ENCODE data around the gene USPL1.

USPL1 gene

GRCh38 chr13:30652746-30653386 is 35.1 kb downstream of the USPL1 start:
- no peak overlapping the region for H3K4me3 ChIP-seq (ENCODE audit: low read length)
- H3K9me3 ChIP-seq (ENCODE audit: control insufficient read depth, insufficient read depth, low read length) = no peaks in the 10 kb centered on the region
- H3K36me3 ChIP-seq (ENCODE audit: control insufficient read depth, insufficient read depth, low read length) = no peaks in the 10 kb centered on the region; the same call in 1 of the 2 replicates
- WGBS (ENCODE audit: insufficient coverage, insufficient read length) = no CpG with 5 or more reads among the region's 1 CpG
- DNase-seq (ENCODE audit: low read depth, low spot score) = no peak
- no peak overlapping the region for H3K27ac ChIP-seq (ENCODE audit: low read length)
- no peaks in the 10 kb centered on the region for H3K4me1 ChIP-seq (ENCODE audit: control insufficient read depth, insufficient read depth, low read length)
- no peaks in the 10 kb centered on the region for H3K27me3 ChIP-seq (ENCODE audit: control insufficient read depth, insufficient read depth, low read length)

- WGBS (ENCODE audit: insufficient coverage, insufficient read length) = no CpG with 5 or more reads among the region's 1 CpG
- no peak for DNase-seq (ENCODE audit: low read depth, low spot score)
- Histone ChIP-seq H3K4me3 (ENCODE audit: low read length) (no peak overlapping the region), H3K9me3 (ENCODE audit: control insufficient read depth, insufficient read depth, low read length) (no peaks in the 10 kb centered on the region), H3K27me3 (ENCODE audit: control insufficient read depth, insufficient read depth, low read length) (no peaks in the 10 kb centered on the region), H3K27ac (ENCODE audit: low read length) (no peak overlapping the region), H3K4me1 (ENCODE audit: control insufficient read depth, insufficient read depth, low read length) (no peaks in the 10 kb centered on the region), H3K36me3 (ENCODE audit: control insufficient read depth, insufficient read depth, low read length) (no peaks in the 10 kb centered on the region; the same call in 1 of the 2 replicates)
These were observed 36.7 kb downstream of the USPL1 start for GRCh38 chr13:30654430-30654829.

- H3K36me3 ChIP-seq (ENCODE audit: control insufficient read depth, insufficient read depth, low read length) = no peaks in the 10 kb centered on the region; the same call in 1 of the 2 replicates
- H3K9me3 ChIP-seq (ENCODE audit: control insufficient read depth, insufficient read depth, low read length) = no peaks in the 10 kb centered on the region
- 100% methylated on average over 1 of the region's 3 CpGs for WGBS (ENCODE audit: insufficient coverage, insufficient read length)
These were observed 38.5 kb downstream of the USPL1 start for GRCh38 chr13:30656178-30656577.

GRCh38 chr13:30659980-30660379 is 42.3 kb downstream of the USPL1 start:
- Histone ChIP-seq H3K4me3 (ENCODE audit: low read length) (no peak overlapping the region), H3K9me3 (ENCODE audit: control insufficient read depth, insufficient read depth, low read length) (no peaks in the 10 kb centered on the region), H3K4me1 (ENCODE audit: control insufficient read depth, insufficient read depth, low read length) (no peaks in the 10 kb centered on the region), H3K27me3 (ENCODE audit: control insufficient read depth, insufficient read depth, low read length) (no peaks in the 10 kb centered on the region), H3K36me3 (ENCODE audit: control insufficient read depth, insufficient read depth, low read length) (no peaks in the 10 kb centered on the region; the same call in 1 of the 2 replicates), H3K27ac (ENCODE audit: low read length) (no peak overlapping the region)
- WGBS (ENCODE audit: insufficient coverage, insufficient read length) = no CpG with 5 or more reads among the region's 7 CpGs
- no peak for DNase-seq (ENCODE audit: low read depth, low spot score)

More at GRCh38 chr13:30656178-30656577, 38.5 kb downstream of the USPL1 start:
- no peak overlapping the region for H3K4me3 ChIP-seq (ENCODE audit: low read length)
- H3K4me1 ChIP-seq (ENCODE audit: control insufficient read depth, insufficient read depth, low read length) = no peaks in the 10 kb centered on the region
- DNase-seq (ENCODE audit: low read depth, low spot score) = no peak
- no peaks in the 10 kb centered on the region for H3K27me3 ChIP-seq (ENCODE audit: control insufficient read depth, insufficient read depth, low read length)
- H3K27ac ChIP-seq (ENCODE audit: low read length) = no peak overlapping the region

GRCh38 chr13:30660796-30661195 is 43.1 kb downstream of the USPL1 start:
- H3K4me1 ChIP-seq (ENCODE audit: control insufficient read depth, insufficient read depth, low read length) = no peaks in the 10 kb centered on the region
- no peak overlapping the region for H3K27ac ChIP-seq (ENCODE audit: low read length)
- H3K4me3 ChIP-seq (ENCODE audit: low read length) = no peak overlapping the region
- DNase-seq (ENCODE audit: low read depth, low spot score) = no peak
- no peaks in the 10 kb centered on the region; the same call in 1 of the 2 replicates for H3K36me3 ChIP-seq (ENCODE audit: control insufficient read depth, insufficient read depth, low read length)
- WGBS (ENCODE audit: insufficient coverage, insufficient read length) = no CpG with 5 or more reads among the region's 2 CpGs
- H3K27me3 ChIP-seq (ENCODE audit: control insufficient read depth, insufficient read depth, low read length) = no peaks in the 10 kb centered on the region
- H3K9me3 ChIP-seq (ENCODE audit: control insufficient read depth, insufficient read depth, low read length) = no peaks in the 10 kb centered on the region

- Histone ChIP-seq H3K27me3 (ENCODE audit: control insufficient read depth, insufficient read depth, low read length) (no peaks in the 10 kb centered on the region), H3K27ac (ENCODE audit: low read length) (no peak overlapping the region), H3K4me1 (ENCODE audit: control insufficient read depth, insufficient read depth, low read length) (no peaks in the 10 kb centered on the region), H3K9me3 (ENCODE audit: control insufficient read depth, insufficient read depth, low read length) (no peaks in the 10 kb centered on the region), H3K4me3 (ENCODE audit: low read length) (no peak overlapping the region), H3K36me3 (ENCODE audit: control insufficient read depth, insufficient read depth, low read length) (no peaks in the 10 kb centered on the region; the same call in 1 of the 2 replicates)
- no CpG with 5 or more reads among the region's 4 CpGs for WGBS (ENCODE audit: insufficient coverage, insufficient read length)
- no peak for DNase-seq (ENCODE audit: low read depth, low spot score)
These were observed 47.1 kb downstream of the USPL1 start for GRCh38 chr13:30664689-30665275.

GRCh38 chr13:30665638-30666037 is 47.9 kb downstream of the USPL1 start:
- Histone ChIP-seq H3K4me3 (ENCODE audit: low read length) (no peak overlapping the region), H3K27me3 (ENCODE audit: control insufficient read depth, insufficient read depth, low read length) (no peaks in the 10 kb centered on the region), H3K9me3 (ENCODE audit: control insufficient read depth, insufficient read depth, low read length) (no peaks in the 10 kb centered on the region), H3K36me3 (ENCODE audit: control insufficient read depth, insufficient read depth, low read length) (no peaks in the 10 kb centered on the region), H3K4me1 (ENCODE audit: control insufficient read depth, insufficient read depth, low read length) (no peaks in the 10 kb centered on the region), H3K27ac (ENCODE audit: low read length) (no peak overlapping the region)
- no peak for DNase-seq (ENCODE audit: low read depth, low spot score)
- WGBS (ENCODE audit: insufficient coverage, insufficient read length) = no CpG with 5 or more reads among the region's 1 CpG

- no peak overlapping the region for H3K27ac ChIP-seq (ENCODE audit: low read length)
- H3K4me1 ChIP-seq (ENCODE audit: control insufficient read depth, insufficient read depth, low read length) = no peaks in the 10 kb centered on the region
- H3K9me3 ChIP-seq (ENCODE audit: control insufficient read depth, insufficient read depth, low read length) = no peaks in the 10 kb centered on the region
- no peaks in the 10 kb centered on the region for H3K27me3 ChIP-seq (ENCODE audit: control insufficient read depth, insufficient read depth, low read length)
- WGBS (ENCODE audit: insufficient coverage, insufficient read length) = no CpG with 5 or more reads among the region's 8 CpGs
- DNase-seq (ENCODE audit: low read depth, low spot score) = no peak
- no peaks in the 10 kb centered on the region for H3K36me3 ChIP-seq (ENCODE audit: control insufficient read depth, insufficient read depth, low read length)
- no peak overlapping the region for H3K4me3 ChIP-seq (ENCODE audit: low read length)
These were observed 48.4 kb downstream of the USPL1 start for GRCh38 chr13:30666113-30666512.

GRCh38 chr13:30667014-30667413 is 49.3 kb downstream of the USPL1 start:
- no peaks in the 10 kb centered on the region for H3K36me3 ChIP-seq (ENCODE audit: control insufficient read depth, insufficient read depth, low read length)
- no peaks in the 10 kb centered on the region for H3K27me3 ChIP-seq (ENCODE audit: control insufficient read depth, insufficient read depth, low read length)
- WGBS (ENCODE audit: insufficient coverage, insufficient read length) = no CpG with 5 or more reads among the region's 4 CpGs
- H3K27ac ChIP-seq (ENCODE audit: low read length) = no peak overlapping the region
- no peaks in the 10 kb centered on the region for H3K4me1 ChIP-seq (ENCODE audit: control insufficient read depth, insufficient read depth, low read length)
- no peak for DNase-seq (ENCODE audit: low read depth, low spot score)
- H3K9me3 ChIP-seq (ENCODE audit: control insufficient read depth, insufficient read depth, low read length) = no peaks in the 10 kb centered on the region
- H3K4me3 ChIP-seq (ENCODE audit: low read length) = no peak overlapping the region

- H3K27ac ChIP-seq (ENCODE audit: low read length) = no peak overlapping the region
- no CpG with 5 or more reads among the region's 4 CpGs for WGBS (ENCODE audit: insufficient coverage, insufficient read length)
- no peaks in the 10 kb centered on the region for H3K9me3 ChIP-seq (ENCODE audit: control insufficient read depth, insufficient read depth, low read length)
- H3K36me3 ChIP-seq (ENCODE audit: control insufficient read depth, insufficient read depth, low read length) = no peaks in the 10 kb centered on the region
- no peaks in the 10 kb centered on the region for H3K4me1 ChIP-seq (ENCODE audit: control insufficient read depth, insufficient read depth, low read length)
- H3K4me3 ChIP-seq (ENCODE audit: low read length) = no peak overlapping the region
- no peaks in the 10 kb centered on the region for H3K27me3 ChIP-seq (ENCODE audit: control insufficient read depth, insufficient read depth, low read length)
- DNase-seq (ENCODE audit: low read depth, low spot score) = no peak
These were observed 50.6 kb downstream of the USPL1 start for GRCh38 chr13:30668312-30668711.

All from iPS DF 6.9 (cell line).